ENCODE measurements around the gene MYO5A. TPM values are rescaled to one million over a fixed set of nuclear protein-coding genes. Genes with fewer than 3 reads are reported as not detected.
"Not testable (repeated sequence)": the region's sequence is repeated elsewhere in the genome, so short reads cannot be mapped to it uniquely, and the experiment has no call there.

Gene MYO5A
- 16.6 TPM for polyA plus RNA-seq (2013)

DNA sequence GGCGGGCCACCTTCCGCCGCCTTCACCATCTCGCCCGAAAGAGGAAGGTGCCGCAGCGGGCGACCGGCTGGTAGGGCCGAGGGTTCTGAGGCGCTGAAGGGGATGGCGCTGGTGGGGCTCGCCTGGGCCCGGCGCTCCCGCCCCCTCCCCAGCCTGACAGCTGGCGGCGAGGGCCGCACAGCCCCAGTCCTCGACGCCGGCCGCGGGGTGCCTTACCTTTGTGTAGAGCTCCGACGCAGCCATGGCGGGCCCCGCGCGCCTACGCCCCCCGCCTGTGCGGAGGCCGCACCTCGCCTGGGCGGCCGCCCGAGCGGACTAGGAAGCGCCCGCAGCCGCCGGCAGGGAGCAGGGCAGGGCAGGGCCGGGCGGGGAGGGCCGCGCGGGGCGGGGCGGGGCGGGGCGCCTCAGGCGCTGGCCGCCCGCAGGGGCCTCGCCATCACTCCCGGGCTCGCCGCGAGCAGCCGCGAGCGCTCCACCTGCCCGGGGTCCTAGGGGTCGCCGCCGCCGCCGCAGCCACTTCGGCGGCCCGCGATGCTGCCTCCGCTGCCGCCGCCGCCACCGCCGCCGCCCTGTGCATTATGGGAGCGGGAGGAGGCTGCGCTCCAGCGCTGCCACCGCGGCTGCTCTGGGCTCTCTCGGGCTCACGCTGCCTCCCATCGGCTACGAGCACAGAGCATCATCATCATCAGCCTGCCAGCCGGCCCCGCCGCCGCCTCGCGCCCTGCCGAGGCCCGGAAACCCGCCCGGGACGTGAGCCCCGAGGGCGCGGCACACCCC lies at the start of gene MYO5A:
MYO5A (minus strand) TSS at position 317 of the 777 bp plus-strand sequence; CDS start at position 243, 74 bp downstream.
- POLR2A ChIA-PET = interaction anchor here (0.6 kb wide), 3 partner anchors 40 to 91 kb away, joined by 3 read pairs; partner anchors contain the start of gene ARPP19

DNA sequence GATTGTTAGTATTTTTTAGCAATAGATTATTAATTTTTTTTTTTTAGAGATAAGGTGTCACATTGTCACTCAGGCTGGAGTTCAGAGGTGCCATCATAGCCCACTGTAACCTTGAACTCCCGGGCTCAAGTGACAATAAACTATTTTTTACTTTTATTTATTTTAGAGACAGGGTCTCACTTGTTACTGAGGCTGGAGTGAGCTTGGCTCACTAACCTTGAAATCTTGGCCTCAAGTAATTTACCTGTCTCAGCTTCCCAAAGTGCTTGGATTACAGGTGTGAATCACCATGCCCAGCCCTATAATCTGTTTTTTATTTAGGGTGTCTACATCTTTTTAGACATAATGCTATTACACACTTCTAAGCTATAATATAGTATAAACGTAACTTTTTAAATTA lies 48.0 kb upstream of the MYO5A start:
- no peak overlapping the region for H3K27ac ChIP-seq (ENCODE audit: insufficient read depth in 1 of 2, low read depth in 1 of 2, low read length in 2 of 2, poor library complexity in 1 of 2, severe bottlenecking in 2 of 2)
- no peak for DNase-seq
- WGBS (ENCODE audit: insufficient coverage) = no CpG with 5 or more reads among the region's 2 CpGs
- peaks cover 0 to 2% (median 0%) of the 10 kb centered on the region in 5 experiments for H3K9me3 ChIP-seq (ENCODE audit: control extremely low read depth in 1 of 5, control insufficient read depth in 4 of 5, insufficient read depth in 2 of 5, low read depth in 1 of 5, low read length in 4 of 5)
- H3K4me1 ChIP-seq (ENCODE audit: control extremely low read depth in 1 of 4, control insufficient read depth in 4 of 4, insufficient read depth in 4 of 4, low read length in 3 of 4) = no peaks in the 10 kb centered on the region
- ChIA-PET POLR2A (interaction anchor here (0.7 kb wide), 1 partner anchor 12 kb away, joined by 3 read pairs; no protein-coding TSS in a partner anchor), CTCF (interaction anchor here (1.7 kb wide), 1 partner anchor 10 kb away, joined by 6 read pairs; no protein-coding TSS in a partner anchor)
- H3K4me3 ChIP-seq (ENCODE audit: control insufficient read depth in 1 of 7, extremely low read depth in 1 of 7, insufficient read depth in 4 of 7, low read depth in 2 of 7, low read length in 6 of 7) = no peak overlapping the region
- H3K27me3 ChIP-seq (replicated peaks in 2 of 5; ENCODE audit: control insufficient read depth in 4 of 5, insufficient read depth in 5 of 5, low read length in 4 of 5) = no peaks in the 10 kb centered on the region
- peaks cover 0 to 8% (median 2%) of the 10 kb centered on the region in 4 experiments for H3K36me3 ChIP-seq (ENCODE audit: control insufficient read depth in 4 of 4, insufficient read depth in 4 of 4, low read length in 3 of 4)

More for the DNA sequence above, at the start of gene MYO5A:
- peak within 1 kb of the TSS; percentile 54 to 88 (median 78) for H3K4me3 ChIP-seq (ENCODE audit: control insufficient read depth in 1 of 7, extremely low read depth in 1 of 7, insufficient read depth in 4 of 7, low read depth in 2 of 7, low read length in 6 of 7)
- H3K27ac ChIP-seq (ENCODE audit: insufficient read depth in 1 of 2, low read depth in 1 of 2, low read length in 2 of 2, poor library complexity in 1 of 2, severe bottlenecking in 2 of 2) = peak within 1 kb of the TSS in 1 of 2 experiments; percentile 50
- 0% methylated on average over 73 of the region's 103 CpGs for WGBS (ENCODE audit: insufficient coverage)
- peaks cover 0 to 19% (median 8%) of the 10 kb centered on the region in 5 experiments for H3K27me3 ChIP-seq (replicated peaks in 2 of 5; ENCODE audit: control insufficient read depth in 4 of 5, insufficient read depth in 5 of 5, low read length in 4 of 5)
- H3K9me3 ChIP-seq (ENCODE audit: control extremely low read depth in 1 of 5, control insufficient read depth in 4 of 5, insufficient read depth in 2 of 5, low read depth in 1 of 5, low read length in 4 of 5) = no peaks in the 10 kb centered on the region
- CTCF ChIA-PET = interaction anchor here (0.9 to 1.5 kb wide), 5 partner anchors 36 to 272 kb away, joined by 3 to 6 read pairs (median 4); no protein-coding TSS in a partner anchor
- H3K4me1 ChIP-seq (ENCODE audit: control extremely low read depth in 1 of 4, control insufficient read depth in 4 of 4, insufficient read depth in 4 of 4, low read length in 3 of 4) = peaks cover 9 to 21% (median 16%) of the 10 kb centered on the region in 4 experiments
- DNase-seq = peak; percentile 76 to 88 (median 84)
- H3K36me3 ChIP-seq (ENCODE audit: control insufficient read depth in 4 of 4, insufficient read depth in 4 of 4, low read length in 3 of 4) = no peaks in the 10 kb centered on the region

DNA sequence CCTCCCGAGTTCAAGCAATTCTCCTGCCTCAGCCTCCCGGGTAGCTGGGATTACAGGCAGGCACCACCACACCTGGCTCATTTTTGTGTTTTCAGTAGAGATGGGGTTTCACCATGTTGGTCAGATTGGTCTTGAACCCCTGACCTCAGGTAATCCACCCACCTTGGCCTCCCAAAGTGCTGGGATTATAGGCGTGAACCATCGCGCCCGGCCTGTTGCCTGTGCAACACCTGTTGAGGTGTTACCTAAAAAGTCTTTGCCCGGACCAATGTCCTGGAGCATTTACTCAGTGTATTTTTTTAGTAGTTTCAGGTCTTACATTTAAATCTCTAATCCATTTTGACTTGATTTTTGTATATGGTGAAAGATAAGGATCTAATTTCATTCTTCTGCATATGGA lies 46.9 kb upstream of the MYO5A start:
- H3K4me3 ChIP-seq (ENCODE audit: control insufficient read depth in 1 of 7, extremely low read depth in 1 of 7, insufficient read depth in 4 of 7, low read depth in 2 of 7, low read length in 6 of 7); POLR2A ChIA-PET; H3K9me3 ChIP-seq (ENCODE audit: control extremely low read depth in 1 of 5, control insufficient read depth in 4 of 5, insufficient read depth in 2 of 5, low read depth in 1 of 5, low read length in 4 of 5); H3K27ac ChIP-seq (ENCODE audit: insufficient read depth in 1 of 2, low read depth in 1 of 2, low read length in 2 of 2, poor library complexity in 1 of 2, severe bottlenecking in 2 of 2); DNase-seq; H3K4me1 ChIP-seq (ENCODE audit: control extremely low read depth in 1 of 4, control insufficient read depth in 4 of 4, insufficient read depth in 4 of 4, low read length in 3 of 4); H3K27me3 ChIP-seq (replicated peaks in 2 of 5; ENCODE audit: control insufficient read depth in 4 of 5, insufficient read depth in 5 of 5, low read length in 4 of 5); H3K36me3 ChIP-seq (ENCODE audit: control insufficient read depth in 4 of 4, insufficient read depth in 4 of 4, low read length in 3 of 4): not testable (repeated sequence)
- 100% methylated on average over 2 of the region's 7 CpGs for WGBS (ENCODE audit: insufficient coverage)
- CTCF ChIA-PET = interaction anchor here (0.7 to 1.7 kb wide), 2 partner anchors 11 to 404 kb away, joined by 3 to 6 read pairs; no protein-coding TSS in a partner anchor

DNA sequence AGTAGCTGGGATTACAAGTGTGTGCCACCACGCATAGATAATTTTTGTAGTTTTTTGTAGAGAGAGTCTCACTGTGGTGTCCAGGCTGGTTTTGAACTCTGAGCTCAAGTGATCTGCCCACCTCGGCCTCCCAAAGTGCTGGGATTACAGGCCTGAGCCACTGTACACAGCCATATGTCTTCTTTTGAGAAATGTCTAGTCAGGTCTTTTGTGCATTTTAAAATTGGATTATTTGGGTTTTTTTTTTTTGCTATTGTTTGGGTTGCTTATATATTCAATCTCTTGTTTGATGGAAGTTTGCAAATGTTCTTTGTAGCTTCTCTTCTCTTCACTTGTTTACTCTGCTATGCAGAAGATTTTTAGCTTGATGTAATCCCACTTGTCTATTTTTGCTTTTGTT lies 46.4 kb upstream of the MYO5A start:
- CTCF ChIA-PET = interaction anchor here (0.7 to 1.4 kb wide), 2 partner anchors 20 to 404 kb away, joined by 3 read pairs; no protein-coding TSS in a partner anchor

DNA sequence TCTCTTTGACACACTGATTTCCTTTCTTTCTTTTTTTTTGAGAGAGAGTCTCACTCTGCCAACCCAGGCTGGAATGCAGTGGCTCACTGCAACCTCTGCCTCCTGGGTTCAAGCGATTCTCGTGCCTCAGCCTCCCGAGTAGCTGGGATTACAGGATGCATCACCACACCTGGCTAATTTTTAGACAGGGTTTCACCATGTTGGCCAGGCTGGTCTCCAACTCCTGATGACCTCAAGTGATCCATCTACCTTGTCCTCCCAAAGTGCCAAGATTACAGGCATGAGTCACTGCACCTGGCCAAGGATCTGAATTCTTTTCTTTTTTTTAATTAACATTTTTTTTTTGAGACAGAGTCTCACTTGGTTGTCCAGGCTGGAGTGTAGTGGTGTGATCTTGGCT lies 45.9 kb upstream of the MYO5A start:
- H3K27me3 ChIP-seq (replicated peaks in 2 of 5; ENCODE audit: control insufficient read depth in 4 of 5, insufficient read depth in 5 of 5, low read length in 4 of 5); H3K4me1 ChIP-seq (ENCODE audit: control extremely low read depth in 1 of 4, control insufficient read depth in 4 of 4, insufficient read depth in 4 of 4, low read length in 3 of 4); H3K27ac ChIP-seq (ENCODE audit: insufficient read depth in 1 of 2, low read depth in 1 of 2, low read length in 2 of 2, poor library complexity in 1 of 2, severe bottlenecking in 2 of 2); H3K36me3 ChIP-seq (ENCODE audit: control insufficient read depth in 4 of 4, insufficient read depth in 4 of 4, low read length in 3 of 4); DNase-seq; H3K9me3 ChIP-seq (ENCODE audit: control extremely low read depth in 1 of 5, control insufficient read depth in 4 of 5, insufficient read depth in 2 of 5, low read depth in 1 of 5, low read length in 4 of 5); H3K4me3 ChIP-seq (ENCODE audit: control insufficient read depth in 1 of 7, extremely low read depth in 1 of 7, insufficient read depth in 4 of 7, low read depth in 2 of 7, low read length in 6 of 7); POLR2A ChIA-PET: not testable (repeated sequence)
- CTCF ChIA-PET = interaction anchor here (0.7 to 1.4 kb wide), 3 partner anchors 19 to 403 kb away, joined by 3 read pairs; no protein-coding TSS in a partner anchor
- 97% methylated on average over 3 of the region's 3 CpGs for WGBS (ENCODE audit: insufficient coverage)

More for the DNA sequence above, 46.4 kb upstream of the MYO5A start:
- Histone ChIP-seq H3K9me3 (ENCODE audit: control extremely low read depth in 1 of 5, control insufficient read depth in 4 of 5, insufficient read depth in 2 of 5, low read depth in 1 of 5, low read length in 4 of 5) (peaks cover 0 to 2% (median 0%) of the 10 kb centered on the region in 5 experiments), H3K27ac (ENCODE audit: insufficient read depth in 1 of 2, low read depth in 1 of 2, low read length in 2 of 2, poor library complexity in 1 of 2, severe bottlenecking in 2 of 2) (no peak overlapping the region), H3K4me1 (ENCODE audit: control extremely low read depth in 1 of 4, control insufficient read depth in 4 of 4, insufficient read depth in 4 of 4, low read length in 3 of 4) (no peaks in the 10 kb centered on the region), H3K36me3 (ENCODE audit: control insufficient read depth in 4 of 4, insufficient read depth in 4 of 4, low read length in 3 of 4) (peaks cover 0 to 3% (median 0%) of the 10 kb centered on the region in 4 experiments), H3K27me3 (replicated peaks in 2 of 5; ENCODE audit: control insufficient read depth in 4 of 5, insufficient read depth in 5 of 5, low read length in 4 of 5) (no peaks in the 10 kb centered on the region), H3K4me3 (ENCODE audit: control insufficient read depth in 1 of 7, extremely low read depth in 1 of 7, insufficient read depth in 4 of 7, low read depth in 2 of 7, low read length in 6 of 7) (no peak overlapping the region)
- 100% methylated on average over 1 of the region's 2 CpGs for WGBS (ENCODE audit: insufficient coverage)
- POLR2A ChIA-PET = no interaction called here
- DNase-seq = no peak

DNA sequence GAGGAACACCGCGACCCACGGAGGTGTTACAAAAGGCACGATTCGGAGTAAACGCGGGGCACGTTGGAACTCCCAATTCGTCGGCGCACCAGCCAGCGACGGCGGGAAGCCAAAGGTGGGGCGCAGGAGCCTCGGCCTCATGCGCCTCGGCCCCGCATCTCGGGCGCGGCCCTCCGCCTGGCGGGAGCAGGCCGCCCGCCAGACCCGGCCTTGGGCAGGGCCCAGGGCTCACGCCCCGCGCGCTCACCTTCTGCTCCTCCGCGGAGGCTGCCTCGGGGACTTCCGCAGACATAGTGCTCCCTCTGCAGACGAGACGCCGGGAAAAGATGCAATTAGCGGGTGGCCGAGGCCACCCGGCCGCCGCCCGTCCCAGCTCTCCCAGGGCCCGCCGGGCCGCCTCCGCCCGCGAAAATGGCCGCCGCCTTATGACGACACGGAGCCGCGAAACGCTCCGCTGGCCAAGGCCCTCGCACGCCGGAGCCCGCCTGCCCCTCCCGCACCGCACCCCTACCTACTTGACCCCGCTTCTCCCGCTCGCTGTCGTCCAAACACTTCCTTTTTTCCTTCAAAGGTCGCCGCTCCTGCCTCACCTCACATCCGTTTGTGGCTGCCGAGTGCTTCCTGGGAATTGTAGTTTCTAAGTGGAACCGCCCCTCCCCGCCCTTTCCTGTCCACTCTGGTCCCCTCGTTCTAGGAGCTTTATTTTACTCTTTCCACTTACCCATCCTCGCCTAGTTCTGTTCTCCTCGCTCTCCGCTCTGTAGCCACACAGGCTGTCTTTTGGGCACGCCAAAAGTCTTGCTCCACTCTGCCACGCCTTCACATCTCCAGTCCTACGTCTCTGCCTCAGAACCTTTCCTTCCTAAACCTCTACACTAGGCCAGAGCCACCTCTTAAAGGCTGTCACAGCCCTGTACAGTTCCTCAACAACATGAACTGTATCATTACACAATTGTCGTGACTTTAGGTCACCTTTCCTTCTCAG lies 40.2 kb upstream of the MYO5A start, which contains the start of gene ARPP19:
ARPP19 (minus strand) TSS at position 430 of the 985 bp plus-strand sequence; CDS start at position 292, 138 bp downstream.
- CTCF ChIA-PET = interaction anchor here (1.0 kb wide), 1 partner anchor 237 kb away, joined by 3 read pairs; no protein-coding TSS in a partner anchor

More for the DNA sequence above, 40.2 kb upstream of the MYO5A start, which contains the start of gene ARPP19:
- H3K9me3 ChIP-seq (ENCODE audit: control extremely low read depth in 1 of 5, control insufficient read depth in 4 of 5, insufficient read depth in 2 of 5, low read depth in 1 of 5, low read length in 4 of 5) = no peaks in the 10 kb centered on the region
- H3K27me3 ChIP-seq (replicated peaks in 2 of 5; ENCODE audit: control insufficient read depth in 4 of 5, insufficient read depth in 5 of 5, low read length in 4 of 5) = no peaks in the 10 kb centered on the region
- H3K4me3 ChIP-seq (ENCODE audit: control insufficient read depth in 1 of 7, extremely low read depth in 1 of 7, insufficient read depth in 4 of 7, low read depth in 2 of 7, low read length in 6 of 7) = peak within 1 kb of the TSS; percentile 34 to 87 (median 76)
- peaks cover 17 to 39% (median 26%) of the 10 kb centered on the region in 4 experiments for H3K4me1 ChIP-seq (ENCODE audit: control extremely low read depth in 1 of 4, control insufficient read depth in 4 of 4, insufficient read depth in 4 of 4, low read length in 3 of 4)
- POLR2A ChIA-PET = interaction anchor here (0.5 to 1.3 kb wide), 3 partner anchors 15 to 205 kb away, joined by 3 to 6 read pairs (median 4); partner anchors contain the start of gene MYO5A
- H3K36me3 ChIP-seq (ENCODE audit: control insufficient read depth in 4 of 4, insufficient read depth in 4 of 4, low read length in 3 of 4) = peaks cover 0 to 6% (median under 1%) of the 10 kb centered on the region in 4 experiments
- H3K27ac ChIP-seq (ENCODE audit: insufficient read depth in 1 of 2, low read depth in 1 of 2, low read length in 2 of 2, poor library complexity in 1 of 2, severe bottlenecking in 2 of 2) = peak within 1 kb of the TSS; percentile 93 to 97
- WGBS (ENCODE audit: insufficient coverage) = 7% methylated on average over 80 of the region's 82 CpGs
- peak; percentile 87 to 90 (median 87) for DNase-seq
